Lower lobe of right lung (tissue), 2 donors: Measurements from ENCODE around the gene ICA1. TPM values are rescaled to one million over a fixed set of nuclear protein-coding genes. Genes with fewer than 3 reads are reported as not detected.

Source experiments
- ATAC-seq, 2 donors: fragments of 200-7000 bp; cut with Tn5 transposase; one replicate each; pipeline ENCODE4 v1.9.1; 2020 to 2022; ENCODE audit warnings: mild to moderate bottlenecking in 2 of 2, moderate library complexity in 2 of 2
- DNase-seq: peaks from one replicate; pipeline ENCODE4 v3.0.0-alpha.2; 2020
- H3K27ac ChIP-seq: fragments of 200-600 bp; one replicate; pipeline ENCODE4 v1.8.0; 2022
- H3K27me3 ChIP-seq: fragments of 200-600 bp; one replicate; pipeline ENCODE4 v1.8.0; 2022; ENCODE audit warnings: low read depth
- H3K36me3 ChIP-seq: fragments of 200-600 bp; one replicate; pipeline ENCODE4 v1.8.0; 2022; ENCODE audit warnings: mild to moderate bottlenecking
- H3K4me1 ChIP-seq: fragments of 200-600 bp; one replicate; pipeline ENCODE4 v1.8.0; 2022
- H3K4me3 ChIP-seq: fragments of 200-600 bp; one replicate; pipeline ENCODE4 v1.8.0; 2022; ENCODE audit warnings: mild to moderate bottlenecking
- H3K9me3 ChIP-seq: fragments of 200-600 bp; one replicate; pipeline ENCODE4 v1.8.0; 2022
- CTCF ChIP-seq: fragments of 200-600 bp; IDR thresholded peaks from one replicate; pipeline ENCODE4 v1.8.0; 2022; ENCODE audit warnings: antibody characterized with exemption, mild to moderate bottlenecking
- intact Hi-C: fragments of 100-400 bp; cut with DNase I; formaldehyde crosslinking; loops from one replicate; pipeline ENCODE4 v1.11.0; 2022
- total RNA-seq: library from RNA; stranded (reverse); fragmentation: NEBNext Ultra II Directional; extraction: Animal tissue kit (Norgen Biotek cat#: 25700); gene quantifications from one replicate; pipeline ENCODE4 v1.2.1, GENCODE V29; 2021
- donor health status: DM: no; HTN: yes; CAD: no; lungs with severe emphysema.

The ICA1 gene
- total RNA-seq, 1 donor from 2014 or later = 19.5 TPM

- no peak overlapping the region for H3K4me3 ChIP-seq
- ATAC-seq (no peak), DNase-seq (no peak)
- no peaks in the 10 kb centered on the region for H3K36me3 ChIP-seq
- H3K4me1 ChIP-seq = no peaks in the 10 kb centered on the region
- no peak overlapping the region for H3K27ac ChIP-seq
- intact Hi-C loops = no loop called here
- no peaks in the 10 kb centered on the region for H3K9me3 ChIP-seq
- H3K27me3 ChIP-seq = no peaks in the 10 kb centered on the region
- no peak for TF ChIP-seq CTCF
Observed at GRCh38 chr7:8212638-8213037, 49.3 kb downstream of the ICA1 start.

- intact Hi-C loops = no loop called here
Observed at GRCh38 chr7:8211725-8212096, 50.3 kb downstream of the ICA1 start.

GRCh38 chr7:8210845-8211724, 50.9 kb downstream of the ICA1 start:
- no peaks in the 10 kb centered on the region for H3K36me3 ChIP-seq
- TF ChIP-seq CTCF = no peak
- intact Hi-C loops = no loop called here
- no peaks in the 10 kb centered on the region for H3K27me3 ChIP-seq
- H3K4me3 ChIP-seq = no peak overlapping the region
- peak; percentile 32 to 35 for ATAC-seq
- no peaks in the 10 kb centered on the region for H3K9me3 ChIP-seq
- no peaks in the 10 kb centered on the region for H3K4me1 ChIP-seq
- H3K27ac ChIP-seq = no peak overlapping the region
- no peak for DNase-seq

More at GRCh38 chr7:8211725-8212096, 50.3 kb downstream of the ICA1 start:
- DNase-seq (no peak), ATAC-seq (peak in 1 of 2 donors; percentile 64)
- no peaks in the 10 kb centered on the region for H3K27me3 ChIP-seq
- H3K36me3 ChIP-seq = no peaks in the 10 kb centered on the region
- no peak overlapping the region for H3K27ac ChIP-seq
- no peak for TF ChIP-seq CTCF
- no peaks in the 10 kb centered on the region for H3K4me1 ChIP-seq
- no peaks in the 10 kb centered on the region for H3K9me3 ChIP-seq
- no peak overlapping the region for H3K4me3 ChIP-seq

- DNase-seq = no peak
- ATAC-seq = no peak
- no peaks in the 10 kb centered on the region for H3K36me3 ChIP-seq
- no peaks in the 10 kb centered on the region for H3K9me3 ChIP-seq
- H3K27ac ChIP-seq = no peak overlapping the region
- intact Hi-C loops = no loop called here
- H3K4me3 ChIP-seq = no peak overlapping the region
- no peaks in the 10 kb centered on the region for H3K27me3 ChIP-seq
- no peak for TF ChIP-seq CTCF
- H3K4me1 ChIP-seq = no peaks in the 10 kb centered on the region
Observed at GRCh38 chr7:8209353-8209752, 52.6 kb downstream of the ICA1 start.

GRCh38 chr7:8208816-8209215, 53.2 kb downstream of the ICA1 start:
- Histone ChIP-seq H3K36me3 (no peaks in the 10 kb centered on the region), H3K27me3 (no peaks in the 10 kb centered on the region), H3K9me3 (no peaks in the 10 kb centered on the region), H3K27ac (no peak overlapping the region), H3K4me3 (no peak overlapping the region), H3K4me1 (no peaks in the 10 kb centered on the region)
- no peak for TF ChIP-seq CTCF
- ATAC-seq = no peak
- intact Hi-C loops = no loop called here
- DNase-seq = no peak
